Daoy (cell line): Measurements from ENCODE around the gene IRS1. TPM values are rescaled to one million over a fixed set of nuclear protein-coding genes. Genes with fewer than 3 reads are reported as not detected.
"Not testable (repeated sequence)": the region's sequence is repeated elsewhere in the genome, so short reads cannot be mapped to it uniquely, and the experiment has no call there.

Experiments used
- DNase-seq: peaks from one replicate; pipeline ENCODE4 v3.0.0-alpha.2; 2015; ENCODE audit warnings: low read depth
- total RNA-seq: library from RNA; depleted of rRNA; stranded (reverse); fragments of >200 nt; shearing (Covaris generic); gene quantifications from 2 replicates; pipeline ENCODE4 v1.2.3, GENCODE V29; 2014; rRNA removed

Gene IRS1, protein sequence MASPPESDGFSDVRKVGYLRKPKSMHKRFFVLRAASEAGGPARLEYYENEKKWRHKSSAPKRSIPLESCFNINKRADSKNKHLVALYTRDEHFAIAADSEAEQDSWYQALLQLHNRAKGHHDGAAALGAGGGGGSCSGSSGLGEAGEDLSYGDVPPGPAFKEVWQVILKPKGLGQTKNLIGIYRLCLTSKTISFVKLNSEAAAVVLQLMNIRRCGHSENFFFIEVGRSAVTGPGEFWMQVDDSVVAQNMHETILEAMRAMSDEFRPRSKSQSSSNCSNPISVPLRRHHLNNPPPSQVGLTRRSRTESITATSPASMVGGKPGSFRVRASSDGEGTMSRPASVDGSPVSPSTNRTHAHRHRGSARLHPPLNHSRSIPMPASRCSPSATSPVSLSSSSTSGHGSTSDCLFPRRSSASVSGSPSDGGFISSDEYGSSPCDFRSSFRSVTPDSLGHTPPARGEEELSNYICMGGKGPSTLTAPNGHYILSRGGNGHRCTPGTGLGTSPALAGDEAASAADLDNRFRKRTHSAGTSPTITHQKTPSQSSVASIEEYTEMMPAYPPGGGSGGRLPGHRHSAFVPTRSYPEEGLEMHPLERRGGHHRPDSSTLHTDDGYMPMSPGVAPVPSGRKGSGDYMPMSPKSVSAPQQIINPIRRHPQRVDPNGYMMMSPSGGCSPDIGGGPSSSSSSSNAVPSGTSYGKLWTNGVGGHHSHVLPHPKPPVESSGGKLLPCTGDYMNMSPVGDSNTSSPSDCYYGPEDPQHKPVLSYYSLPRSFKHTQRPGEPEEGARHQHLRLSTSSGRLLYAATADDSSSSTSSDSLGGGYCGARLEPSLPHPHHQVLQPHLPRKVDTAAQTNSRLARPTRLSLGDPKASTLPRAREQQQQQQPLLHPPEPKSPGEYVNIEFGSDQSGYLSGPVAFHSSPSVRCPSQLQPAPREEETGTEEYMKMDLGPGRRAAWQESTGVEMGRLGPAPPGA (N-terminal part only)
- total RNA-seq, result 5.2 and 6.4 TPM in 2 replicates

DNA sequence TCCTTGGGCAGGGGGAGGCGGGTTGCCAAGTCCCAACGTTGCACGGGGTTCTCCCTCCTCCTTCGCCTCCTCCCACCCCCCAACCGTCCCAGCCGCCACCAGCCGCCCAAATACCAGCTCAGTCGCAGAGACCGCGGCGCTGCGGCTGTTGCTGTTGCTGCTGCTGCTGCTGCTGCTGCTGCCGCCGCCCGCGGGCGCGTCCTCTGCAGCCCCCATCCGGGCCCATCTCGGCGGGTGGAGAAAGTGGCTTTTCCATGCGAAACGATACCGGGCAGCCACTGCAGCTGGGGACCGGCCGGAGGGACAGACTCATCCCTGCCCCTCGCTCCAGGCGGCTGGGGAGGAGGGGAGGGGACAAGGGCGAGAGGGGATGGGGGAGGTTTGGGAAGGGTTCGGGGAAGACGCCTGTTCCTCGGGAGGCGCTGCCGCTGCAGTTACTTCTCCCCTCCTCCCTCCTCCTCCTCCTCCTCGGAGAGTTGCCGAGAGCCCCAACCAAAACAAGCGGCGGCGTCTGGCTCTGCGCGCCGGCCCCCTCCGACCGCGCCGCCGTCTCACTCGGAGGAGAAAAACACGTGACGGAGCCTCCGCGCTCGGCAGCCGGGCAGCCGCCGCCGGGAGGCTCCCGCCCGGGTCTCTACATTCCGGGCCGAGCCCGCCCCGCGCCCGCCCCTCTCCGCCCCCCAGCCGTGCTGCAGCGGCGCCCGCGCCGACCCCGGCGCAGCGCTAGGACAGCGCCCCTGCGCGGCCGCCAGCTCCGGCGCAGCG, at the start of gene IRS1:
TSS of gene IRS1 (minus strand) at position 610 of the 765 bp plus-strand sequence. CDS start 1,082 bp downstream, outside the sequence.
- peak; percentile 80 for DNase-seq

DNA sequence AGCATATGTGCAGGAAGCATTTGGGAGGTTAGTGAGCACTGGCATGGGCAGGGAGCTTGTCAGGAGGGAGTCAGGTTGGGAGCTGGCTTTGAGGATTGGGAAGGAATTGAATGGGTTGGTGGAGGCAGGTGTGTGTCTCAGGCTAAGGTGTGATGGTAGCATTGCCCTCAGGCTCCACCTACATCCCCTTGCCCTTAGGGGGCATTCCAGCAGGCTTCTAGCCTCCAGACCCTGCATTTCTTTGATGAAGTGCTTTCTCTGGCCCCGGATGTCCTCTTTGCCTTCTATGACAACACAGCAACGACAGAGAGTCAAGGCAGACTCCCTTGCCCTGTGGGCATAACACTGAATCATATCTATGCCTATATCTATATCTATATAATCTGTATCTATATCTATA, 49.7 kb upstream of the IRS1 start:
- no peak for DNase-seq

DNA sequence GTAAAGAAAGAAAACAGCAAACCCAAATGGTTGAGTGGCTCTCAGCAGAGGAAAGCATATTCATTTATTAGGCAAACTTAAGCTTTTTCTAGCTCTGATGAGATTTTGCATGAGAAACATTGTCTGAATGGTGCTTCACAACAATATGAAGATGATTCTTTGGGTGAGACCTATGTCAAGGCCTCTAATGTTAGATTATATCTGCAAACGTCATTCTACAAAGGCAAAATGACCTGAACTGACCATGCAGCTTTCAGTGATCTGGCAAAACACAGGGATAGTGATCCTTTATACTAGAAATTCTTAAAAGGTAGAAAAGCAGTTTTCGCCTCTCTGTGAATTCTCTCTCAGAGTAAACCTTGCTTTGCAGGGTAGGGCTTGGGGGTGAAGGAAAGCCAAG, 47.9 kb upstream of the IRS1 start:
- no peak for DNase-seq

DNA sequence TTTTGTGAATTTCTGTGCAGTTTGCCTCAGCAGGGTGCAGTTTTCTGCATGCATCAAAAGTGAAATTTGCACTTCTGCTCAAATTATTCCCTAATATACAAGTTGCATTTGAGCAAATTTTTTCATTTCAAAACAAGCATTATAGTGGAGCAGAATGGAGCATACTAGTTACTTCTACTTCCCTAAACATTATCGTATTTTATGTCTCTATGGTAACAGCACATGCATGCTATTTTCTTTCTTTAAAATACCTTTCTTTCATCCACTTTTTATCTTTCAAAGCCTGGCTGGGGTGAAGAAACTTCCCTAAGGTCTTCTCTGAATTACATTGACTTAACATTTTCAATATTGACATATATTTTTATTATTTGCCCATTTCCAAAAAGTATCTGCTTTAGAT, 47.5 kb upstream of the IRS1 start:
- no peak for DNase-seq

DNA sequence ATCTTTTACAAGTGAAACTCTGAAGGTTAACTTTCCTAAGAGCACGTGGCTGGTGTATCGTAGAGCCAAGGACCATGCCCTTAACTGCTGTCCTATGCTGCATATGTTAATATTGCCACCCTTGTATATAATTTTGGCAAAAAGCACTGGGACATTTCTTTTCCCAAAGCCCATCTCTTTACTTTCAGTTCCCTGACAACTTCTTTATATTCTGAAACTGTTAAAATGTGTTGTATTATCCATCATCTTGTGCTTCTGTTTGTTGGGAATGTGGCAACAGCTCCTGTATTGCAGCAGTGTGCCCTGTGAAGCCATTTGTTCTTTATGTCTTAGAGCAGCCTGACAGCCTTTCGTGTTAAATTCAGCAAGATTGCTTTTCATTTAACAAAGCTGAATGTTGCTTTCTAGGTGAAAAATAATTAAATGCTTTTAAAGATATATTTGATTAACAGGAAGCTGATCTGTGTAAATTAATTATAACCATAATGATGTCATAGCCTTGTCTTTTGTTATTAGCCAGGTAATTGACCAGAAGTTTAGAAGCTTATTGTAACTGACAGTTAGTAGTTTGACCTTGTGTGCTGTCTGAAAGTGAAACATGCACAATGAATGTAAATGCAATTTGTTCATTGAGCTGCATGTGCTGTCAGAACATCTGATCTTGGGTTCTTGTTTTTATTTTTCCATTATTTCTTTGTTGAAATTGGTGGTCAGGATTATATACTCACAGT, 45.9 kb upstream of the IRS1 start:
- DNase-seq, result no peak

DNA sequence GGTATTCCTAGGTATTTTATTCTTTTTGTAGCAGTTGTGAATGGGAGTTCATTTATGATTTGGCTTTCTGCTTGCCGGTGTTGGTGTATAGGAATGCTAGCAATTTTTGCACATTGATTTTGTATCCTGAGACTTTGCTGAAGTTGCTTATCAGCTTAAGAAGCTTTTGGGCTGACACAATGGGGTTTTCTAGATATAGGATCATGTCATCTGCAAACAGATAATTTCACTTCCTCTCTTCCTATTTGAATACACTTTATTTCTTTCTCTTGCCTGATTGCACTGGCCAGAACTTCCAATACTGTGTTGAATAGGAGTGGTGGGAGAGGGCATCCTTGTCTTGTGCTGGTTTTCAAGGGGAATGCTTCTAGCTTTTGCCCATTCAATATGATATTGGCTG, 43.4 kb upstream of the IRS1 start:
- not testable (repeated sequence) for DNase-seq

DNA sequence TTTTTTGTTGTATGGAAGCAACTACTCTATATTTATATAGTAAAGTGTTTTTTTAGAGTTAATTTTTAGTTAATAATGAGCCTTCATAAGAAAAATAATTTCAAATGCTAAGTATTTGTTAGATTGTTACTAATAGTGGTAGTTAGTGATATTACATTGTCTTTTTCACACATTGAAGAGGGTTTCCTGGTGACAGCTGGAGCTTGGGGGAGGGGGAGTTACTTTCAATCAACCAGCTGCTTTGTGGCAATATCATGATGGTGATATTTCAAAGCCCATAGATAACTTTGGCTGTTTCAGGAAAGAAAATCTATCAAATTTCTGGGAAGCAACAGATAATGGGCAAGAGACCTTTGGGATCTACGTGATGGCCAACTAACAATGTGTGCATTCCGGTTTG, 40.3 kb upstream of the IRS1 start:
- no peak for DNase-seq

DNA sequence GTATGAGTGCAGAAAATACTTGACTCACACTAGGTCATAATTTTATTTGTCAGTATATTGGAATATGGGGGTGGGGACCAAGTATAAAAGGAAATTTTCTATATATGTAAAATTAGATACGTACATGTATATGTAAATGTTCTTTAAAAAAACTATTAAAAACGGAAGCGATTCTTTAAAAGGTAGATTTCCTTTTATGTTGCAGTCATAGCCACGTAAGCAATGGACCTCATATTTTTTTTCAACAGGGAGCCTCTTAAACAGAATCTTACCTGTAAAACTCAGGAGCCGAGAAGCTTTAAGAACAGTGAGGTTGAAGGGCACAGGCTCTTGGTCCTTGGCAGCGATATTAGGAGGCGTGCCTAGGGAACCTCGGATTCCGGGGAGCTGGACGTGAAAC, 39.5 kb upstream of the IRS1 start:
- DNase-seq, result no peak

DNA sequence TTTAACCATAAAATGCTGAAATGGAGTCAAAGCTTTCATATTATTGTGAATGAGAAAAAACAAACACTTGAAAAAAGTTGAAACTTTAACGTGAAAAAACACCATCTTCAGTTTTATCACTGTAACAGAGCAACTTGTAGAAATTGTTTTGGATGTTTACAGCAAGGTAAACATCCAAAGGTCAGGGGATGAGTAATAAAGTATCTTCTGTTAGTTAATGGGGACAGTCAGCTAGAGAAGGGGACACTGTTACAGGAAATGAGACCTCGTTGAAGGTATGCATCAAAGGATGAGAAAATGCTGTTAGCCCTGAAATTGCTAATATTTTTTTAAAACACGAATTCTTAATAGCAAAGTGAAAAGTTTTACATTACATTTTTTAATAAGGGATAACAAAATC, 39.1 kb upstream of the IRS1 start:
- no peak for DNase-seq

DNA sequence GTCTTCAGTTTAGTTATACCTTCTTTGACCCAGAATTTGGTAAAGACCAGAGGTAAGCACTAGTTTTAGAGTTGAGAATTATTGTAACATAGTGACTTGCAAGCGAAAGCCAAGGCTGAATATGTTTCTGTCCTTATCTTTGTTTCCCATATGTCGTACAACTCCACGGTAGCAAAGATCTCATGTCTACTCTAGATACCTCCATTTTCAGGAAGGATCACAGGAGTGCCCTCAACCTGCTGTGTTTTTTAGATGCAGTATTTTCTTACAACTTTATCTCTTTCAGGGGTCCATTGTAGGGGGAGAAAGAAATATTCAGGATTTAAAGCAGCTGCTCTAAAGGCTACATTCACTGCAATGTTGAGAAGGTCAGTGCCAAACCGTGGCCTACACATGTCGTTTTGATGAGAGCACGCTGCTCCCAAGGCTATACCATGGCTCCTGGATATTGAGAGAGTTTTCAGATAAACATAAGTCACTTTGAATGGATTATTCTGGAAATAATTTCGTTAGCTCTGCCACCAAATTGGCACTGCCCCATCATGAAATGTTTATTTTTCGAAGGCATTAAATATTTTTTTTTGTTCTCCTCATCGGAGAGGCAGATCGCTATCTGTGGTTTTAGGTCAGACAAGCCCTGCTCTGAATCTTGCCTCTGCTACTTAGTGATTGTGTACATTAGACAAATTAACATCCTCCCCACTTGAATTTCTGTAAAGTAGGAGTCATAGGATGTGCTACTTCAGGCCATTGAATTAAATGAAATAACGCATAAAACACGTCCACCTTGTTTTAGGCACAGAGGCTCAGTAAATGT, 38.4 kb upstream of the IRS1 start:
- no peak for DNase-seq

DNA sequence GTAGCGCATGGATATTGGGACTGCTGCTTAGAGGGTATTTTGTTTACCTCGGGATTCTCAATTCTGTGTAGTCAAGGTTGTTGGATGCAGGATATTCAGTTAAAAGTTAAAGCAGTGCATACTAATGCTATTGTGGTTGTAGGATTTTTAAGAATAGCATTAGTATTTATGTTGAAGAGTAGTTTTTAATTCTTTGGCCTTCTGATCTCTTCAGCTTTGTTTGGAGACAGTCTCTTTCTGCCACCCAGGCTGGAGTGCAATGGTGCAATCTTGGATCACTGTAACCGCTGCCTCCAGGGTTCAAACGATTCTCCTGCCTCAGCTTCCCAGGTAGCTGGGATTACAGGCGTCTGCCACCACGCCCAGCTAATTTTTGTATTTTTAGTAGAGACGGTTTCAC, 37.7 kb upstream of the IRS1 start:
- DNase-seq, result no peak

DNA sequence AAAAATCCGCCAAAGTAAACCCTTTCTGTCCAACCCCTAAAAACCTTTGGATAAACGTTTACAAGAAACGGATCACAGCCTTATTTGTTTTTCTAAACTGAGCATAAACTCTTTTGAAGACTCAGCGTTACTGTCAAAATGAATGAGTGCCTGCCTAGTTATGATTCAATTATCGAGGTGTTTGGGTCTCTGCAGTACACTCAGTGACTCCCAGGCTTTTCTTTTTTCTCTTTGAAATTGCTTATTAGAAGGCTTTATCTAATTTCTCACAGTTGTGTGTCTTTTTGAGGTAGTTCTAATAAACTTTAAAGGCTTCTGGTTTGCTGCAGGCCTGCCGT, 36.9 kb upstream of the IRS1 start:
- no peak for DNase-seq

DNA sequence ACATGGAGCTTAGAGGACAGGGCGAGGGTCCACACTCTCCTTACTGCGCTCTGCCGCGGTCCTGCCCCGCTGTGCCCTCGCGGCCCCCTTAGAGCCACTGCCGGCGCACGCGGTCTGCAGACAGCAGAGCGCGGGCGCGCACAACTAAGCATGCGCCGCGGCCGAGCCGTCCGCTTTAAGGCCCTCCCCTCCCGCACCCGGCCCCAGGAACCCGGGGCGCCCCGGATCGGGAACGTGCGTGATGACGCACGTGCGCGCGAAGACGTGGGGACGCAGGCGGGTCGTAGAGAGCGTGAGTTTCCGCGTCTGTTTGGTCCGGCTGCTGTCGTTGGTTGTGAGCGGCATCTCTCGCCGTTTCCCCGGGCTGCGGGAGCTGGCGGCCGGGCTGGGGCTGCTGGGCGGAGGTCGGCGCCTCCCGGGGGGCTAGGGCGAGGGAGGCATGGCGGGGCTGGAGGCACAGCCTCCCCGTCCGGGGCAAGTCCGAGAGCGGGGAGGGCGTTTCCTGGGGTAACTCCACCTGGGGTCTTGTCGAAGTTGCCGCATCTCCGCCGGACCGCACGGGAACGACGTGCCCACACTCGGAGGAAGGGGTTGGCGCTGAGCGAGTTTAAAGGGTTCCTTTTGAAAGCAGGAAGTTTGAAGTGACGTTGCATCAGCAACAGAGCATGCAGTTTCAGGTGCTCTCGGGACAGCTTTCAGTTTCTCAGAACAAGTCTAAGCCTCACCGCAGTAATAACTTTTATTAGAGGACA, 36.4 kb upstream of the IRS1 start, which contains the start of gene RHBDD1:
TSS of gene RHBDD1 (plus strand) at position 259 of the 752 bp plus-strand sequence. CDS start 28,640 bp downstream, outside the sequence.
- peak; percentile 92 for DNase-seq

DNA sequence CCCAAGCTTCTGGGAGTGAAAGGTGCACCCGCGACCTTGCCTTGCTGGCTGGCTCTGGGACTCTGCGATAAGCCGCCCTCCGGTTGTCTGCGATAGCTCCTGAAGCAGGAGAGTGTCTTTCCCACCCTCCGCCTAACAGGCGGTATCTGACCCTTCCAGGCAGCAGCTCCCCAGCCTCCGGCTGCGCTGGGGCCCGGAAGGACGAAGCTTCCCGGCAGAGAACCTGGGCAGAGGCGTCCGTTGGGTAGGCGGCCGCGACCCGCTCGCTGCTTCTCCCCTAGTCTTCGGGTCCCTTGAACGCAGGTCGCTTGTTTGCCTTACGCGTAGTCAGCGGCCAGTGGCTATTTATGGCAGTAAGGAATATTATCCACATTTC, 35.8 kb upstream of the IRS1 start:
- no peak for DNase-seq

DNA sequence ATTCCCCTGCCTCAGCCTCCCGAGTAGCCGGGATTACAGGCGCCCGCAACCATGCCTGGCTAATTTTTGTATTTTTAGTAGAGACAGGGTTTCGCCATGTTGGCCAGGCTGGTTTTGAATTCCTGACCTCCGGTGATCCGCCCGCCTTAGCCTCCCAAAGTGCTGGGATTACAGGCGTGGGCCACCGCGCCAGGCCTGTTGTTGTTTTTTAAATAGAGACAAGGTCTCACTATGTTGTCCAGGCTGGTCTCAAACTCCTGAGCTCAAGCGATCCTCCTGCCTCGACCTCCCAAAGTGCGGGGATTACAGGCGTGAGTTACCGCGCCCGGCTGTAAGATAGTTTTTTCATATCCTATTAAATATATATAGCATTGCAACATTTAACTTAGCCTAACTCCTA, 35.3 kb upstream of the IRS1 start:
- not testable (repeated sequence) for DNase-seq

DNA sequence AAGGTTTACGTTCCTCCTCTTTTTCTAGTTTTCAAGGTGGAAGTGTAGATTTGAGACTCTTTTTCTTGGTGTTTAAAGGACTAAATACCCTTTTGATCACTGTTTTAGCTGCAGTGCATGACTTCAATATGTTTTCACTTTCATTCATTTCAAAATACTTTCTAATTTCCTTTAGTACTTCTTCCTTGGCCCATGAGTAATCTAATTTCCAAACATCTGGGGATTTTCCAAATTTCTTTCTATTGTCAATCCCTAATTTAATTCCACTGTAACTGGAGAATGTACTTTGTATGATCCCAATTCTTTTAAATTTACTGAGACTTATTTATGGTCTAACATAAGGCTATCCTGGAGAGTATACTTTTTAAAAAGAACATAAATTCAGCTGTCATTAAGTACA, 32.4 kb upstream of the IRS1 start:
- DNase-seq, result no peak

DNA sequence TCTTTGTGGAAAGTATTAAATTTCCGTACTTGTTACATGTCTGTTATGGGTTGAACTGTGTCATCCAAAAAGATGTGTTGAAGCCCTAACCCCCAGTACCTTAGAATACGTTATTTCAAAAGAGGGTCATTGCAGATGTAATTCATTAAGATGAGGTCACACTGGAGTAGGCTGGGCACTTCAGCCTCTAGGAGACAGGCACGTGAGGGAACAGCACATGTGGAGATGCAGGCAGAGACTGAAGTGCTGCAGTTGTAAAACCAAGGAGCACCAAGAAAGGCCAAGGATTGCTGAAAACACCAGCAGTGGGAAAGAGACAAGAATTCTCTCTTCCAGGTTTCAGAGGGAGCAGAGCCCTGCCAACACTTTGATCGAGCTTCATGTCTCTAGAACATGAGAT, 31.6 kb upstream of the IRS1 start:
- no peak for DNase-seq

DNA sequence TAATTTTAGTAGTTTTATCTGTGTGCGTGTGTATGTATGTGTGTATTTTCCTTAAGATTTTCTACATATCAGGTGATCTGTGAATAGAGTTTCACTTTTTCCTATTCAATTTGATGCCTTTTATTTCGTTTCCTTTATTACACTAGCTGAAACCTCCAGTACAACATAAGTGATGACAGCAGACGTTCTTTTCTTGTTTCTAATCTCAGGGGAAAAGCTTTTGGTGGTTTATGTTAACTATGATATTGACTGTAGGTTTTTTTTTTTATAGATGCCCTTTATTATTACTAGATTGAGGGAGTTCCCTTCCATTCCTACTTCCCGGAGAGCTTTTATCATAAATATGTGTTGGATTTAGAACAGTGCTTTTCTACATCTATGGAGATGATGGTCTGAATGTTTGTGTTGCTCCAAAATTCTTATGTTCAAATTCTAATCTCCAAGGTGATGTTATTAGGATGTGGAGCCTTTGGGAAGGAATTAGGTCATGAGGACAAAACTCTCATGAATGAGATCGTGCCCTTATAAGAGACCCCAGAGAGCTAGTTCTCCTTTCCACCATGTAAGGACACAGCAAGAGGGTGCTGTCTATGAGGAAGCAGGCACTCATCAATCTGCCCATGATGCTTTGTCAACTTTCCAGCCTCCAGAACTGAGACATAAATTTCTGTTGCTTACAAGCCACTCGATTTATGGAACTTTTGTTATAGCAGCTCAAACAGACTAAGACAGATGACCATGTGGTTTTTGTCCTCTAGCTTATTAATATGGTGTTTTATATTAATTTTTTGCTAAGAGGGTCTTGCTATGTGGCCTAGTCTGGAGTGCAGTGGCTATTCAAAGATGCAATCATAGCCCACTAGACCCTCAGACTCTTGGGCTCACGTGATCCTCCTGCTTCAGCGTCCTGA, 30.4 kb upstream of the IRS1 start:
- DNase-seq, result no peak

DNA sequence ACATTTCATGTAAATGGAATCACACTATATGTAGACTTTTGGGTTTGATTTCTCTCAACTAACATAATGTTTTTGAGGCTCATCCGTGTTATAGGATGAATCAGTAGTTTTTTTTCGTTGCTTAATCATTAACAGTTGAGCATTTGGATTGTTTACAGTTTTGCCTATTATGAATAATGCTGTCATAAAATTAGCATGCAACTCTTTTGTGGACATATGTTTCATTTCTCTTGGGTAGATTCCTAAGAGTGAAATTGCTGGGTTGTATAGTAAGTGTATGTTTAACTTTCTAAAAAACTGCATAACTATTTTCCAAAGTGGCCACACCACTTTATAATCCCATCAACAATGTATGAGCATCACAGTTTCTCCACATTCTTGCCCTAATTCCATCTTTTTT, 28.6 kb upstream of the IRS1 start:
- DNase-seq, result no peak
